Measurements from ENCODE around the gene ATP8B3. TPM values are rescaled to one million over a fixed set of nuclear protein-coding genes. Genes with fewer than 3 reads are reported as not detected.

ATP8B3 gene
- total and polyA plus RNA-seq, 7 donors, result under 0.01 to 3.9 (median 0.68) TPM; not detected in 2

GRCh38 chr19:1860042-1860775 is 48.1 kb upstream of the ATP8B3 start:
- Histone ChIP-seq H3K27ac (peak overlapping the region; percentile 57 to 84 (median 82)), H3K4me1 (peaks cover 0 to 83% (median 73%) of the 10 kb centered on the region in 4 donors), H3K36me3 (no peaks in the 10 kb centered on the region), H3K9me3 (no peaks in the 10 kb centered on the region), H3K27me3 (peaks cover 0 to 55% (median 26%) of the 10 kb centered on the region in 3 donors), H3K4me3 (no peak overlapping the region)
- intact Hi-C loops (cut with DNase I), result loop anchor here (5.0 kb wide), 1 partner anchor 237 kb away; the partner anchor contains the start of genes IZUMO4 and MOB3A
- 7 to 29% methylated on average over 32 of the region's 32 CpGs for WGBS, 2 donors
- DNase-seq, result peak; percentile 86
- TF ChIP-seq EP300 (IDR thresholded peaks at IDR 0.05) (no peak), POLR2AphosphoS5 (IDR thresholded peaks at IDR 0.05) (peak in 1 of 4 donors; percentile 18), POLR2A (IDR thresholded peaks at IDR 0.05) (no peak), CTCF (IDR thresholded peaks at IDR 0.05) (no peak)

- intact Hi-C loops (cut with DNase I), result no loop called here
- TF ChIP-seq EP300 (IDR thresholded peaks at IDR 0.05) (no peak), POLR2AphosphoS5 (IDR thresholded peaks at IDR 0.05) (no peak), POLR2A (IDR thresholded peaks at IDR 0.05) (no peak), CTCF (IDR thresholded peaks at IDR 0.05) (no peak)
- WGBS, 2 donors, result 31 to 55% methylated on average over 18 of the region's 18 CpGs
- Histone ChIP-seq H3K27ac (peak overlapping the region; percentile 57 to 84 (median 82)), H3K27me3 (peaks cover 0 to 60% (median 29%) of the 10 kb centered on the region in 3 donors), H3K4me3 (no peak overlapping the region), H3K9me3 (no peaks in the 10 kb centered on the region), H3K36me3 (no peaks in the 10 kb centered on the region), H3K4me1 (peaks cover 0 to 83% (median 77%) of the 10 kb centered on the region in 4 donors)
- DNase-seq, result no peak
These were observed 47.3 kb upstream of the ATP8B3 start for GRCh38 chr19:1859331-1859781.

GRCh38 chr19:1858412-1859081 is 46.5 kb upstream of the ATP8B3 start:
- 27 to 50% methylated on average over 10 of the region's 10 CpGs for WGBS, 2 donors
- TF ChIP-seq POLR2A (IDR thresholded peaks at IDR 0.05) (no peak), CTCF (IDR thresholded peaks at IDR 0.05) (no peak), EP300 (IDR thresholded peaks at IDR 0.05) (no peak), POLR2AphosphoS5 (IDR thresholded peaks at IDR 0.05) (no peak)
- Histone ChIP-seq H3K36me3 (no peaks in the 10 kb centered on the region), H3K9me3 (no peaks in the 10 kb centered on the region), H3K4me3 (no peak overlapping the region), H3K27ac (peak overlapping the region; percentile 82 to 84 (median 83)), H3K27me3 (peaks cover 0 to 63% (median 29%) of the 10 kb centered on the region in 3 donors), H3K4me1 (peaks cover 0 to 91% (median 85%) of the 10 kb centered on the region in 4 donors)
- DNase-seq, result no peak
- intact Hi-C loops (cut with DNase I), result no loop called here

GRCh38 chr19:1857648-1858326 is 45.7 kb upstream of the ATP8B3 start:
- Histone ChIP-seq H3K9me3 (no peaks in the 10 kb centered on the region), H3K4me1 (peaks cover 0 to 98% (median 88%) of the 10 kb centered on the region in 4 donors), H3K27me3 (peaks cover 0 to 71% (median 29%) of the 10 kb centered on the region in 3 donors), H3K4me3 (peak overlapping the region in 3 of 4 donors; percentile 44 to 52 (median 51)), H3K27ac (peak overlapping the region; percentile 82 to 84 (median 83)), H3K36me3 (no peaks in the 10 kb centered on the region)
- no peak for TF ChIP-seq POLR2AphosphoS5 (IDR thresholded peaks at IDR 0.05)
- TF ChIP-seq POLR2A (IDR thresholded peaks at IDR 0.05), result no peak
- TF ChIP-seq EP300 (IDR thresholded peaks at IDR 0.05), result no peak
- TF ChIP-seq CTCF (IDR thresholded peaks at IDR 0.05), result no peak
- WGBS, 2 donors, result 12 to 37% methylated on average over 16 of the region's 16 CpGs
- intact Hi-C loops (cut with DNase I), result no loop called here
- DNase-seq, result no peak

Measured in sigmoid colon (tissue), 7 donors.